A172 (cell line): ENCODE measurements around the gene MCU. TPM values are rescaled to one million over a fixed set of nuclear protein-coding genes. Genes with fewer than 3 reads are reported as not detected.
"Not testable (repeated sequence)": the region's sequence is repeated elsewhere in the genome, so short reads cannot be mapped to it uniquely, and the experiment has no call there.

Source experiments
- DNase-seq: peaks from one replicate; pipeline ENCODE4 v3.0.0-alpha.2; 2015; ENCODE audit warnings: low spot score
- total RNA-seq: library from RNA; depleted of rRNA; stranded (reverse); fragments of >200 nt; shearing (Covaris generic); gene quantifications from 2 replicates; pipeline ENCODE4 v1.2.3, GENCODE V29; 2014; rRNA removed

Gene MCU, protein sequence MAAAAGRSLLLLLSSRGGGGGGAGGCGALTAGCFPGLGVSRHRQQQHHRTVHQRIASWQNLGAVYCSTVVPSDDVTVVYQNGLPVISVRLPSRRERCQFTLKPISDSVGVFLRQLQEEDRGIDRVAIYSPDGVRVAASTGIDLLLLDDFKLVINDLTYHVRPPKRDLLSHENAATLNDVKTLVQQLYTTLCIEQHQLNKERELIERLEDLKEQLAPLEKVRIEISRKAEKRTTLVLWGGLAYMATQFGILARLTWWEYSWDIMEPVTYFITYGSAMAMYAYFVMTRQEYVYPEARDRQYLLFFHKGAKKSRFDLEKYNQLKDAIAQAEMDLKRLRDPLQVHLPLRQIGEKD
- 49.7 and 65.2 TPM in 2 replicates for total RNA-seq

DNA sequence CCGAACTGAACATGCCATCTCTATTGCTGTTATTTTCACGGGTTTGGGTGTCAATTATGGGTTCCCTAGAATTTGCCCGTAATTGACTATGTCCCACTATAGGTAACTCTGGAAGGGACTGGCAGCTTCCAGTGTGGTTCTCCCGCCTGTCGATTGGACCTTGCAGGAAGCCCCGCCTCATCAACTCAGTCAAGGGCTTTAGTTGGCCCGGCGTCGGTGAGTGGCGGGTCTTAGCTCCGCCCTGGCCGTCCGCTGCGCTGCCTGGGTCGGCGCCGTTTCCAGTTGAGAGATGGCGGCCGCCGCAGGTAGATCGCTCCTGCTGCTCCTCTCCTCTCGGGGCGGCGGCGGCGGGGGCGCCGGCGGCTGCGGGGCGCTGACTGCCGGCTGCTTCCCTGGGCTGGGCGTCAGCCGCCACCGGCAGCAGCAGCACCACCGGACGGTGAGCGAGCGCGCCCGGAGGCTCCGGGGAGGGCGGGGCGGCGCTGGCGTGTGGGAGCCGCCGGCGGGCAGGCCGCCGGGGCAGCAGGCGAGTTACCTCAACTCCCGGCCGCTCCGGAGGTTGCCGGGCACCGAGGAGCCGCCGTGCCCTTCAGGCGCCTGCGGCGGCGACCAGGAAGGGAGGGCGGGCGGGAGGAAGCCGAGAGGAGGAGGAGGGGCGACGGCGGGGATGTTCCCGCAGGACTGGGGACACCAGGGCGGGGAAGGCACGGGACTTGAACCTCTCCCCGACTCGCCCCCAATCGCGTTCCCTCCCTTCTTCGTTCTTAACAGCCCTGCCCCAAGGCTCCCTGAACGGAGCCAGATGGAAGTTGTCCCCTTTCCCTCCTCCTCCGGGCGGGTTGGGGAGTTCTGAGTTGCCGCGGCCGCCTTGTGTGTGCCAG, at the start of gene MCU:
TSS of gene MCU (plus strand) at position 281 of the 881 bp plus-strand sequence. CDS start at position 290, 9 bp downstream.
- DNase-seq = peak; percentile 94

DNA sequence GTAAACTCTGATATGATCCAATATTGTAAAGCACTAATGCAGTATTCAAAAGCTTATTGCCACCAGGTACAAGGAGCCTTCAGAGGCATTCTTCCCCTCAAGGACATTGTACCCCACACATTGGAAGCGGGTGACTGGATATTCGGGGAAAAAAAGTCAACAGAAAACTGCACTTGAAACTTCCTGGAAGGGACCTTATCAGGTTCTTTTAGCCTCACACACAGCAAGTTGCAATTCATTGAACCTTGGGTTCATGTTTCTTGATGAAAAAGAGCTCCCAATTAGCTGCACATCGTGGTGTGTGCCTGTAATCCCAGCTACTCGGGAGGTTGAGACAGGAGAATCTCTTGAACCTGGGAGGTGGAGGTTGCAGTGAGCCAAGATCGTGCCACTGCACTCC, 49.6 kb upstream of the MCU start:
- DNase-seq = no peak

GRCh38 chr10:72645263-72645858, 46.6 kb upstream of the MCU start:
- no peak for DNase-seq

DNA sequence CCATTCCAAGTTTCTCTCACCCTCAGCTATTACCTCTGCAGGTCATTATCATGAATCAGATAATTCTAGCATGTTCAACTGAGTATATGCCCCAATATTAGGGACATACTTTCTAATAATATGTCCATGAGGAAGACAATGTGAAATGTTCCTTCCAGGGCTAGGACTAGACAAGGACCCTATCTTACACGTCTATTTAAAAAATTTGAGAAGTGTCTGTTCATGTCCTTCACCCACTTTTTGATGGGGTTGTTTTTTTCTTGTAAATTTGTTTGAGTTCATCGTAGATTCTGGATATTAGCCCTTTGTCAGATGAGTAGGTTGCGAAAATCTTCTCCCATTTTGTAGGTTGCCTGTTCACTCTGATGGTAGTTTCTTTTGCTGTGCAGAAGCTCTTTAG, 45.0 kb upstream of the MCU start:
- not testable (repeated sequence) for DNase-seq

DNA sequence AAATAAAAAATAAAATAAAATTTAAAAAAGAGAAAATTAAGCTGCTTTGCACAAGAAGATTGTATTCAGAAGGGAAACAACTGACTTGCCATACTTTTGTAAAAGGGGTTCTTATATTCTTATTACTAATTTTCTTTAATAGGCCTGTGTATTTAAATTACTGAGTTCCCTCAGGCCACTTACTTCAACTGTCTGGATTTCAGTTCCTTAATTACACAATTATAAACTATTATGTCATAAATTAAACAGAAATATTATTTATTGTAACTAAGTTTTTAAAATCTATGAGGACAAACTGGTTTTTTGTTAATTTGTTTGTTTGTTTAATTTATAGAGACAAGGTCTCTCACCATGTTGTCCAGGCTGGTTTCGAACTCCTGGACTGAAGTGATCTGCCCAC, 43.6 kb upstream of the MCU start:
- no peak for DNase-seq

GRCh38 chr10:72649291-72649690, 42.7 kb upstream of the MCU start:
- no peak for DNase-seq

DNA sequence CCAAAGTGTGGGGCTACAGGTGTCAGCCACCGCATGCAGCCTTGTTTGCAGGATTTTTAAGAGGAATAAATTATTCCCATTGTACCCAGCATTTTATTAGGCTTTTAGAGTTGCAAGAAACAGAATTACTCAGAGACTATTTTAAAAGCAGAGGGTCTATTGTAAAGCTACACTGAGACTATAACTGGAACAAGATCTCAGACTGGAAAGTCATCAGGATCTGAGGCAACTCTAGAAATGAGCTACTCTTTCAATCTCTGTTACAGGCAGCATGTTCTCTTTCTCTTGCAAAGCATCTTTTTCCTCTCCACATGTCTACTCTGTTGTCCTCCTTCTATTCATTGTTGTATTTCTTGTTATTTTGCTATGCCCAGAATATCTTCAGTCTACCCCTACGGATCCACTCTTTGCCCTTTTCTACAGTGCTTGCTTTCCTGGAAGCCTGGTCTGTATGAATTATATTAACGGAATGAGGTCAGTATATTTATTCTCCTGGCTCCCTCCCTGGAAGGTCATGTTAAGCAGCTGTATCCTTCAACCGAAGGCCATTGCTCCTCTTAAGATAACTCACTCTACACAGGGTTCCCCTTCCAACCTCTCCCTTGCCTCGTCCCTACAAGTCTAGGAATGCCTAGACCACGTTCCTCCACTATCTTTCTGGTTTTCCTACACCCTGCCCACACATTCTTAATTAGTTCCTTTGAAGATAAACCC, 38.4 kb upstream of the MCU start:
- DNase-seq = no peak

GRCh38 chr10:72654720-72655119, 37.2 kb upstream of the MCU start:
- DNase-seq = no peak

DNA sequence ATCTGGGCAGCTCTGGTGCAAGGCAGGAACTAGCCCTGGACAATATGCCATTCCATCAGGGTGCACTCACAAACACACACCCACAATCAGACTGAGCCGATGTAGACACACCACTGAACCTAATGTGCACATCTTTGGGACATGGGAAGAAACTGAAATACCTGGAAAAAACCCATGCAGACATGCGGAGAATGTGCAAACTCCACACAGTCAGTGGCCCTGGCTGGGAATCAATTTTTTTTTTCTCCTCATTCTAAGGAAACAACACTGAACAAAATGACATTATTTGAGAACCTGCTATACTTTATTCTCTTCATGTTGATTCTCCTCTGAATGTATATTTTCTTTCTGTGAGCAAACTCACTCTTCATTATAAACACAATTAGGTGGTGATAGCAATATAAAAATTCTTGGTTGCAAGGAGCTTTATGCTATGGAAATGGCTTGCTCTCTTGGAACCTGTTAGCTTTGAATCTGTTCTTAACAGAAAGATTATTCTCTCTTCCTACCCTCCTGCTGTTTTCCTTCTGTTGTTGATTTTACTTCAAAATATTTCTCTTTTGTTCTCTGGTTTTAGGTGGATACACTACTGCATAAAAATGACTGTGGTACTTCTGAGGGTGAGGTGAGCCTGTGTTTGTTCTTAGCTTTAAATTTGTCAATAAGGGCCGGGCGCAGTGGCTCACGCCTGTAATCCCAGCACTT, 33.1 kb upstream of the MCU start:
- DNase-seq = no peak

GRCh38 chr10:72659694-72660093, 32.2 kb upstream of the MCU start:
- DNase-seq = peak; percentile 64

DNA sequence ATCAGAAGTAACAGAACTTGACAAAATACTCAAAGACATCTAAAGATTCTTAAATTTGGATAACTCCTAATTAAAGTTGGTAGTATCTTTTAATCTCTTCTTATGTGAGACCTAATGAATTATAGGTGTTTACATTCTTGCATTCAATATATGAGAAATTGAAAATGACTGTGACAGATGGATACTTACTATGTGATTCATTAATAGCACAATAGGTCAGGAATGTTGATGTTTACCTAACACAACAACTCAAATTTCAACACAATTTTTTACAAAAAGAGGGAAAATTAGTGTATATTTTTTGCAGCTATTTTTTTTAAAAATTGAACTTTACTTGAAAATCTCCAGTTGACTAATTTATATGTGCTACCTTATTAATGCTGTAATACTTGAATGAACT, 31.7 kb upstream of the MCU start:
- DNase-seq = no peak

DNA sequence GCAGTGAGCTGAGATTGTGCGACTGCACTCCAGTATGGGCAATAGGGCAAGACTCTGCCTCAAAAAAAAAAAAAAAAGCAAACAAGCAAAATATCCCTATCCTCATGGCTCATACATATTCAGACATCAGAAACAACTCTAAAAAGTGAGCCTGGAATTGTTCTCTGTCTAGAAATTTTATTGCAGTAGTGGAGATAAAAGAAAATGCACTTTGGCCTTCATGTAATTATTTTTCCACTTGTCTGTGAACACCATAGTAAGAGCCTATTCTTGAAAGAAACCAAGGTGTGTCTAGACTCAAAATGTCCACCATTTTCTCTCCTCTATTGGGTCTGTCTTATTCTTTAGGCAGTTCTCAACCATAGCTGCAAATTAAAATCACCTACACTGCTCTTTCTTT, 30.5 kb upstream of the MCU start:
- DNase-seq = no peak

- no peak for DNase-seq
Measured at GRCh38 chr10:72663971-72664370, 28.0 kb upstream of the MCU start.

GRCh38 chr10:72665925-72666324, 26.0 kb upstream of the MCU start:
- DNase-seq = peak; percentile 87

GRCh38 chr10:72667207-72667864, 24.6 kb upstream of the MCU start:
- no peak for DNase-seq

GRCh38 chr10:72673280-72673679, 18.7 kb upstream of the MCU start:
- no peak for DNase-seq

DNA sequence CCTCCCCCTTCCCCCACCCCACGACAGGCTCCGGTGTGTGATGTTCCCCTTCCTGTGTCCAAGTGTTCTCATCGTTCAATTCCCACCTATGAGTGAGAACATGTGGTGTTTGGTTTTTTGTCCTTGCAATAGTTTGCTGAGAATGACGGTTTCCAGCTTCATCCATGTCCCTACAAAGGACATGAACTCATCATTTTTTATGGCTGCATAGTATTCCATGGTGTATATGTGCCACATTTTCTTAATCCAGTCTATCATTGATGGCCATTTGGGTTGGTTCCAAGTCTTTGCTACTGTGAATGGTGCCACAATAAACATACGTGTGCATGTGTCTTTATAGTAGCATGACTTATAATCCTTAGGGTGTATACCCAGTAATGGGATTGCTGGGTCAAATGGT, 17.8 kb upstream of the MCU start:
- DNase-seq = not testable (repeated sequence)

DNA sequence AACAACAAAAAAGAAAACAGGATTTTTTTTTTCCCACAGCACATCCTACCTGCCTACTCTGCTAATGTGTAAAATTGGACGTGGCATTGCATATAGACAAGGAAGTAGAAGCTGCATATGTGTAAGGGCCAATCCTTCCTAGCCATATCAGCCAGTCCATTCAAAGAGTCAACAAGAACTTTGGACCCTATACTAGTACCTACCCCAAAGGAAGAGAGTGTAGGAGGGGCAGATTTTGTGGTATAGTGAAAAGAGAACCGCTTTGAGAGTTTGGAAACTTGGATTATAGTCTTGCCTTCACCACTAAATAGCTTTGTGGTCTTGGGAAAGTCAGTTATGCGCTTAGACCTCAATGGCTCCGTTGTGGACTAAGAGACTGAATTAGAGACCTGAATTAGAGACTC, 12.1 kb upstream of the MCU start:
- DNase-seq = no peak

DNA sequence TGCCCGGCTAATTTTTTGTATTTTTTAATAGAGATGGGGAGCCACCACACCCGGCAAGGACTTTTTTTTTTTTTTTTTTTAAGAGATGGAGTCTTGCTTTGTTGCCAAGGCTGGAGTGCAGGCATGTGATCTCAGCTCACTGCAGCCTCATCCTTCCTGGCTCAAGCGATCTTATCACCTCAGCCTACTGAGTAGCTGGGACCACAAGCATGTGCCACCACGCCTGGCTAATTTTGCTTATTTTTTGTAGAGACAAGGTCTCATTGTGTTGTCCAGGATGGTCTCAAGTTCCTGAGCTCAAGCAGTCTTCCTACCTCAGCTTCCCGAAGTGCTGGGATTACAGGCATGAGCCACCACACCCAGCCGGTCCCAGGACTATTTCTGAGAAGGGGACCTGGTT, 9.3 kb upstream of the MCU start:
- peak; percentile 45 for DNase-seq

GRCh38 chr10:72685264-72685921, 6.5 kb upstream of the MCU start:
- DNase-seq = no peak
